Fibroblast of pulmonary artery (primary cell): ENCODE measurements around the gene ARHGEF28.

Experiments
- DNase-seq: peaks from one replicate; pipeline ENCODE4 v3.0.0-alpha.2; 2010; ENCODE audit warnings: low read depth
- H3K4me3 ChIP-seq: replicated peaks from 2 replicates; pipeline ENCODE4 v1.5.1; 2011; ENCODE audit warnings: low read depth, mild to moderate bottlenecking, control low read depth, low read length, moderate library complexity
- TF ChIP-seq, protein P1 (sequence below): IDR thresholded peaks from 2 replicates; pipeline ENCODE4 v1.5.1; 2011; ENCODE audit warnings: mild to moderate bottlenecking, control low read depth, low read length, inconsistent platforms; ENCODE audit errors: missing control alignments

The ARHGEF28 gene

DNA sequence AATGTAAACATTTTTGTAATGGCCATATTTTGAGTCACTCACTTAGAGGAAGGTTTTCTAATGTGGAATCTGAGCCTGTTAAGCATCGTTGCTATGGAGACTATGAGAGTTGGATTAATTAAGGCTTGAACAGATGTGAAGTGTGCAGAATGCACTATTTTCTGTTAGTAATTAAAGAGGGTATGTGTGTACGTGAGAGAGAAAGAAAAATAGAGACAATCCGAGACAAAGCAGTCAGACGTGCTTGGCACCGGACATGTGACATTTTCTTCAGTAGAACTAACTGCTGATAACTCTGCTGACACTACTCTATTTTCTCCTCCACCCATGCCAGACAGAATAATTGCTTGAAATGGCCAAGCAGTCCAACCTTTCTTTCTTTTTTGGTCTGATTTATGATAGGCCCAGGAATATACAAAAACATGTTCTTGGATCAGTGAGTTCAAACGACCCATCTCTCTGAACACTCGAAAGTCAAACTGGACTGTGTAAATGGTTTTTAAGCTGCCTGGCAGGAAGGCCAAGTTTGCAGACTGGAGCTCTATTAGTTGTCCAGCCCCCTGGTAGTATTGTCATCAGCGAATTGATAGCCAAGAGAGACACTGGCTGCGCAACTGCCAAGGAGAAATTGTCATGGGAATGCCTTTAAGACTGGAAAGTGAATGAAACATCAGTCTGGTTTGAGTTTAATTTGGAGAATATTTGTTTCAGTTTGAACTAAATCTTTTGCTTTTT, 322.1 kb downstream of the ARHGEF28 start:
- no peak for DNase-seq
- TF ChIP-seq, protein P1, sequence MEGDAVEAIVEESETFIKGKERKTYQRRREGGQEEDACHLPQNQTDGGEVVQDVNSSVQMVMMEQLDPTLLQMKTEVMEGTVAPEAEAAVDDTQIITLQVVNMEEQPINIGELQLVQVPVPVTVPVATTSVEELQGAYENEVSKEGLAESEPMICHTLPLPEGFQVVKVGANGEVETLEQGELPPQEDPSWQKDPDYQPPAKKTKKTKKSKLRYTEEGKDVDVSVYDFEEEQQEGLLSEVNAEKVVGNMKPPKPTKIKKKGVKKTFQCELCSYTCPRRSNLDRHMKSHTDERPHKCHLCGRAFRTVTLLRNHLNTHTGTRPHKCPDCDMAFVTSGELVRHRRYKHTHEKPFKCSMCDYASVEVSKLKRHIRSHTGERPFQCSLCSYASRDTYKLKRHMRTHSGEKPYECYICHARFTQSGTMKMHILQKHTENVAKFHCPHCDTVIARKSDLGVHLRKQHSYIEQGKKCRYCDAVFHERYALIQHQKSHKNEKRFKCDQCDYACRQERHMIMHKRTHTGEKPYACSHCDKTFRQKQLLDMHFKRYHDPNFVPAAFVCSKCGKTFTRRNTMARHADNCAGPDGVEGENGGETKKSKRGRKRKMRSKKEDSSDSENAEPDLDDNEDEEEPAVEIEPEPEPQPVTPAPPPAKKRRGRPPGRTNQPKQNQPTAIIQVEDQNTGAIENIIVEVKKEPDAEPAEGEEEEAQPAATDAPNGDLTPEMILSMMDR = no peak
- H3K4me3 ChIP-seq = no peak overlapping the region

DNA sequence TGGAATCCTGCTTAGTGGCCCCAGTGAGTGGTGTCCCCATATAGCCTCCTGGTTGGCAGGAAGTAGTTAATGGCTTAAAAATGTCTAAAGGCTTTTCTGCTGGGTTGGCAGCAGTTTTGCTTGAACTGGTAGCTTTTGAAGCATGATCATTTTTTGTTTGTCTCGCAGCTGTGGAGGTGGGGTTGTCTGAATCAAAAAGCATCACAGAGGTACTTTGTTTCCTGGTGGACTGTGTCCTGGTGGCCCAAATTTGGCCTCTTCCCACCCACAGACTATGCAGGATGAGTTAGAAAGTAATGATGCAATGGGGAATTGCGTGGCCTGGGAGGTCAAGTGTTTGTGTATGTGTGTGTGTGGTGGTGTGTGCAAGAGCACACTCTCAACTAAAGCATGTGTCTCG, 322.7 kb downstream of the ARHGEF28 start:
- TF ChIP-seq, protein P1 = no peak
- DNase-seq = peak; percentile 63
- no peak overlapping the region for H3K4me3 ChIP-seq

DNA sequence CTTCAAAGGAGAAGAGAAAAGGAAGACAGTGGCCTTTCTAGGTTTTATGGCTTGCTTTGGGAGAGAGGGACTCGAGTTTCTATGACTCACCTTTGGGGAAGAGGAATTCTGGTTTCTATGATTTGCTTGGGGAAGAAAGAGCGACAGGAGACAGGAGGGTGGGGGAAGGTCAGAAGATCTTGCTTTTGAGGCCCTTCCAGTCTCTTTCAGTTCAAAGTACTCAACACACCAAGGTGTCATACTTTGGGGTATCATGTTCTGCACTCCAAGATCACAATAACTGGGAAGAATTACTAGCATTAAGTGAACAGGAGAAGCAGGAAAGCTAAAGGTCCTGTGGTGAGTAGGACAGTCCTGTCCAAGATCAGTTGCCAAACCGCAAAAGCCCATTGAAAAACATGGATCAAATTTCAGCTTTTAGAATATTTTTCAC, 324.5 kb downstream of the ARHGEF28 start:
- H3K4me3 ChIP-seq = no peak overlapping the region

DNA sequence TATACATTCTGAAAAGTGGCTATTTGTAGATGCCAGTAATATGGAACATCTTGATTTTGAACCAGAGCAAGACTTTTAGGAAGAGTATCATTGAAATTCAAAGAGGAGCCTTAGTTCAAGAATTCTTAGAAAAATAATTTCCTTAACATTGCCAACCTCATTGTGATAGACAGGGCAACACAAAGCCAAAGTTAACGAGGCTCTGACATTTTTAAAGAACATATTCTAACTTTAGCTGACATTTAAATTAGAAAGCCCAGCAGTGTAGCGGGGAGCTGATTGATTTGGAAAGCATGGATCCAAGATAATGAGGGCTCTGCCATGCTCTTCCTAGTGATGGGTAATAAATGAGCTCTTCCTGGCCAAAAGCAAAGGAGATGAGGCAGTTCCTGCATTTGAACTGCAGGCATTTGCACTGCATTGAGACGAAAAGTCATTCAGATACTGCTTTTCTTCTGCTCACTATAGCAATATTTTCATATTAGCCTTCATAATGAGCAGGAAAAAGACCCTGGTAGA, 325.0 kb downstream of the ARHGEF28 start:
- TF ChIP-seq, protein P1 = no peak
- no peak for DNase-seq
- H3K4me3 ChIP-seq = no peak overlapping the region

More for the DNA sequence above, 324.5 kb downstream of the ARHGEF28 start:
- TF ChIP-seq, protein P1 = no peak
- no peak for DNase-seq

DNA sequence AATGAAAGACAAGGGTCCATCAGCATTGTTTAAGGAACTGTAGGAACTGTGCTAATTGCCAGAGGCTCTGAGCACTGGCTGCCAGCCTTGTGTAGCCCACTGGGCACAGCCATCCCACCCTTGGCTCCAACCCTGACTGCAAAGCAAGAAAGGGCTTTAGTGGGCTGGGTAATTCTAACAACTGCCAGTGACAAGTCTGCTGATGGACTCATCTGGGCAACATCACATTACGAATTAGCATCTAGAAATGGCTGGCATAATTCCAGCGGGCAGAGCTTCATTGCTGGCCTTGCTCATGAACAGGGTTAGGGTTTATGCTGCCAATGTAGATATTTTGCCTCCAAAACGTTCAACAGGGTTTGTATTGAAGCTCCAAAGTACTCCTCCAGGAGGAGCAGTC, 326.9 kb downstream of the ARHGEF28 start:
- TF ChIP-seq, protein P1 = no peak
- H3K4me3 ChIP-seq = no peak overlapping the region
- DNase-seq = no peak

DNA sequence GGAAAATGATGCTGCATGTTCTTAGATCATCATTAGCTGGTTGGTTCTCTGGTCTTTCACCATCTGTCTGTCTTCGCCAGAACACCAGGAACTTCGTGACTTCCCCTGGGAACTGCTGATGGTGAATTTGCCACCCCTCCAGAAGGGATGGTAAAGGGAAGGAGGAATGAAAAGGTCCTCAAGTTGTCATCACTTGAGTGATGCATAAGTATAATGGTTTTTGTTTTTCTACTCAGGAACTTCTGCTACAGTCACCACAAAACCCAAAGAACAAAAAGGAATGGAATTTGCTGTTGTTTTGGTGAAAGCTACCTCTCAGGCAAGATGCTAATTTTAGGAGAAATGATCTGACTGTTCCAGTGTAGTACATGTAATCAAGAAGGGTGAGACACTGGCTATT, 328.4 kb downstream of the ARHGEF28 start:
- no peak overlapping the region for H3K4me3 ChIP-seq
- no peak for DNase-seq
- TF ChIP-seq, protein P1 = no peak
